ENCODE measurements around the gene CHCT1. TPM values are rescaled to one million over a fixed set of nuclear protein-coding genes. Genes with fewer than 3 reads are reported as not detected.
A peak's percentile ranks its signal among the peaks of the same experiment; 100 is the strongest.

Gene CHCT1
- total RNA-seq, 4 donors from 2014 or later: not detected

DNA sequence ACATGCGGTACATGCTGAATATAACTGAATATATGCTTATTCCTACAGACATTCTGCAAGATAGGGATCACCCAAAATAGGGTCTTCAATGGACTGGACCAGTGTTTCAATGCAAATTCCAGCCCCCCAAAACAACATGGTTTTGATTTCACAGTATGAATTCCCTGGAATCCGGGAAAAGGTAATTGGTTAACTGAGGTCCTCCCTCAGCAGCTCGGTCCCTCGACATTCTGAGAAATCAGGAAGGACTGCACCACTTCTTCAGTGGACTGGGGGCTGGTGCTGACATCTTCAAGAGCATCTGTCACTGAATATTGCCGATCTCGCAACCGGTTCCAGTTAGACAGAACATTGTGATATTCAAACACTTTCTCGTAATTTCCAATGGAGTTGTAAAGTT lies 25.1 kb downstream of the CHCT1 start:
- no peak overlapping the region for H3K4me3 ChIP-seq
- WGBS, 2 donors: 95 to 98% methylated on average over 8 of the region's 8 CpGs
- DNase-seq: no peak
- H3K27ac ChIP-seq: no peak overlapping the region
- no peaks in the 10 kb centered on the region for H3K27me3 ChIP-seq
- intact Hi-C loops (cut with DNase I): no loop called here
- H3K9me3 ChIP-seq: no peaks in the 10 kb centered on the region
- H3K36me3 ChIP-seq: peaks cover 0 to 79% (median 20%) of the 10 kb centered on the region in 3 donors
- peaks cover 0 to 19% (median 6%) of the 10 kb centered on the region in 3 donors for H3K4me1 ChIP-seq
- TF ChIP-seq, protein P1, sequence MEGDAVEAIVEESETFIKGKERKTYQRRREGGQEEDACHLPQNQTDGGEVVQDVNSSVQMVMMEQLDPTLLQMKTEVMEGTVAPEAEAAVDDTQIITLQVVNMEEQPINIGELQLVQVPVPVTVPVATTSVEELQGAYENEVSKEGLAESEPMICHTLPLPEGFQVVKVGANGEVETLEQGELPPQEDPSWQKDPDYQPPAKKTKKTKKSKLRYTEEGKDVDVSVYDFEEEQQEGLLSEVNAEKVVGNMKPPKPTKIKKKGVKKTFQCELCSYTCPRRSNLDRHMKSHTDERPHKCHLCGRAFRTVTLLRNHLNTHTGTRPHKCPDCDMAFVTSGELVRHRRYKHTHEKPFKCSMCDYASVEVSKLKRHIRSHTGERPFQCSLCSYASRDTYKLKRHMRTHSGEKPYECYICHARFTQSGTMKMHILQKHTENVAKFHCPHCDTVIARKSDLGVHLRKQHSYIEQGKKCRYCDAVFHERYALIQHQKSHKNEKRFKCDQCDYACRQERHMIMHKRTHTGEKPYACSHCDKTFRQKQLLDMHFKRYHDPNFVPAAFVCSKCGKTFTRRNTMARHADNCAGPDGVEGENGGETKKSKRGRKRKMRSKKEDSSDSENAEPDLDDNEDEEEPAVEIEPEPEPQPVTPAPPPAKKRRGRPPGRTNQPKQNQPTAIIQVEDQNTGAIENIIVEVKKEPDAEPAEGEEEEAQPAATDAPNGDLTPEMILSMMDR (IDR thresholded peaks at IDR 0.05): no peak
- TF ChIP-seq POLR2A (IDR thresholded peaks at IDR 0.05): no peak

DNA sequence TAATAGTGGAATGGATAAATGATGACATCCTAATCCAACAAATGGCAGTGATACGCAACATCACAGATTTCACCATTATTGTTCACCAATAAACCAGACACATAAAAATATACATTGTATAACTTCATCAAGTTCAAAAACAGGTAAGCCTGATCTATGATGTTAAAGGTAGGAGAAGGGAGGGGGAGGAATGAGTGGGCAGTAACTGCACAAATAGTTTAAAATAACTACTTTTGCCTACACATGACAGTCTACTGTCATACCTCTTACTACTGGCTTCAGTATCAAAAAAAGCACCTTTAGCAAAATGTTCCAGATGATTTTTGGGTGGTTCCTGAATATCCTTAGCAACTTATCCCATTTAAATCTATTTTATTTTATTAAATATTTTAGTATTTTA lies 28.8 kb downstream of the CHCT1 start:
- H3K27ac ChIP-seq: no peak overlapping the region
- no peaks in the 10 kb centered on the region for H3K9me3 ChIP-seq
- H3K4me3 ChIP-seq: no peak overlapping the region
- 93 to 100% methylated on average over 1 of the region's 1 CpG for WGBS, 2 donors
- peaks cover 0 to 97% (median 29%) of the 10 kb centered on the region in 3 donors for H3K36me3 ChIP-seq
- DNase-seq: no peak
- H3K4me1 ChIP-seq: peaks cover 0 to 8% (median 0%) of the 10 kb centered on the region in 3 donors
- no peaks in the 10 kb centered on the region for H3K27me3 ChIP-seq
- TF ChIP-seq, protein P1 (IDR thresholded peaks at IDR 0.05): no peak
- TF ChIP-seq POLR2A (IDR thresholded peaks at IDR 0.05): no peak
- intact Hi-C loops (cut with DNase I): no loop called here

DNA sequence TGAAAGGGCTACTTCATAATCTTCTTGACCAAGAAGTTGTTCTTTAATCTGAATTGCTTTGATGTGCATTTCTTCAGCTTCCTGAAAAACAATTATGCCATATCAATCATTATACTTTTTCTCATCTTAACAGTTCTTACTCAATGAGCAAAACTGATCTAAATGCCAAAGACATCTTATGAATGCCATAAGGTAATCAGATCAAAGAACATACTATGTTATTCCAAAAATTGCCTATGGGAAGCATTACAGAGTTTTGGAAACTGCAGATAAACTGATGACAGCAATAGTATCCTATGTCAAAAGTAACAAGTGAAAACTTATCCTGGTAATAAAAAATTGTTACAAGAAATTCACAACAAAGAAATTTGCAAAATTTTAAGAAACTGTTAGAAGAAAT lies 29.7 kb downstream of the CHCT1 start:
- H3K4me1 ChIP-seq: peaks cover 0 to 13% (median 0%) of the 10 kb centered on the region in 3 donors
- DNase-seq: no peak
- no peak overlapping the region for H3K27ac ChIP-seq
- H3K4me3 ChIP-seq: no peak overlapping the region
- no peaks in the 10 kb centered on the region for H3K27me3 ChIP-seq
- H3K9me3 ChIP-seq: no peaks in the 10 kb centered on the region
- H3K36me3 ChIP-seq: peaks cover 0 to 95% (median 29%) of the 10 kb centered on the region in 3 donors
- TF ChIP-seq, protein P1 (IDR thresholded peaks at IDR 0.05): no peak
- no peak for TF ChIP-seq POLR2A (IDR thresholded peaks at IDR 0.05)
- intact Hi-C loops (cut with DNase I): no loop called here

DNA sequence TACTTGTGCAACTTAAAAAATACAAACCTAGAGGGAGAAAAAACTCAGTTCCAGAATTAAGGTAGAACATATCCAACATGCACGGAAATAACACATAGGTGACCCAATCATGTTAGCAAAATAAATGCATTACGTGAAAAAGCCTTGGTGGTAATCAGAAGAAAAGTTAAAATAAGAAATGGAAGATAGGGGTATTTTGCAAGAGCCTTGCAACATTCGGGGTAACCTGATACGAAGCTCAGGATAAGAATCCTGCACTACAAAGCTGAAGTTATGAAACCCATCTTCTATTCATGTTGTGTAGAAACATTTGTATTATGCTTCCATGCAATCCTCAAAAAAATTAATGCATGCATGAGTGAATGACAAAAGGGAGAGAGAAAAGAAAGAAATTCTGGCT lies 33.1 kb downstream of the CHCT1 start:
- 79 to 89% methylated on average over 4 of the region's 4 CpGs for WGBS, 2 donors
- Histone ChIP-seq H3K4me1 (peaks cover 0 to 26% (median 0%) of the 10 kb centered on the region in 3 donors), H3K9me3 (no peaks in the 10 kb centered on the region), H3K27ac (peak overlapping the region in 1 of 4 donors; percentile 51), H3K36me3 (peaks cover 7 to 95% (median 32%) of the 10 kb centered on the region in 3 donors), H3K4me3 (no peak overlapping the region), H3K27me3 (no peaks in the 10 kb centered on the region)
- intact Hi-C loops (cut with DNase I): no loop called here
- DNase-seq: no peak
- no peak for TF ChIP-seq POLR2A (IDR thresholded peaks at IDR 0.05)
- TF ChIP-seq, protein P1 (IDR thresholded peaks at IDR 0.05): no peak

DNA sequence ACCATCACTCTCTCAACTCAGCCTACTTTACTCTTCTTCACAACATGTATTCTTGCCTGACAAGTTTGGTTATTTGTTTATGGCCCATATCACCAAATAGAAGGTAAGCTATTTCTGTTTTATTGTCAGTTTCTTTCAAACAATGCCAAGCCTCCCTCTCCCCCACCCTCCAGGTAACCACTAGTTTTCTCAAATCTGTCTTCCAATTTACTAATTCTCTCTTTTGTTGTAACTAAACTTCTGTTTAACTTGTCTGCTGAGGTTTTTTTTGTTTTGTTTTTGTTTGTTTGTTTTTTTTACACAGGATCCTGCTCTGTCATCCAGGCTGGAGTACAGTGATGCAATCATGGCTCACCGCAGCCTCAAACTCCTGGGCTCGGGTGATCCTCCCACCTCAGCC lies 34.9 kb downstream of the CHCT1 start:
- intact Hi-C loops (cut with DNase I): no loop called here
- WGBS, 2 donors: 95 to 100% methylated on average over 2 of the region's 2 CpGs

More for the DNA sequence above, 34.9 kb downstream of the CHCT1 start:
- H3K4me1 ChIP-seq: peaks cover 0 to 26% (median 0%) of the 10 kb centered on the region in 3 donors
- peaks cover 7 to 95% (median 26%) of the 10 kb centered on the region in 3 donors for H3K36me3 ChIP-seq
- H3K27ac ChIP-seq: peak overlapping the region in 3 of 4 donors; percentile 24 to 54 (median 51)
- DNase-seq: no peak
- no peaks in the 10 kb centered on the region for H3K9me3 ChIP-seq
- TF ChIP-seq POLR2A (IDR thresholded peaks at IDR 0.05): no peak
- TF ChIP-seq, protein P1 (IDR thresholded peaks at IDR 0.05): no peak
- no peaks in the 10 kb centered on the region for H3K27me3 ChIP-seq
- no peak overlapping the region for H3K4me3 ChIP-seq
